ENCODE data around the gene LIG1. TPM values are rescaled to one million over a fixed set of nuclear protein-coding genes. Genes with fewer than 3 reads are reported as not detected.
A peak's percentile ranks its signal among the peaks of the same experiment; 100 is the strongest.

LIG1 gene
- total and polyA plus RNA-seq, 7 donors: 4.3 to 41.6 (median 11.4) TPM

DNA sequence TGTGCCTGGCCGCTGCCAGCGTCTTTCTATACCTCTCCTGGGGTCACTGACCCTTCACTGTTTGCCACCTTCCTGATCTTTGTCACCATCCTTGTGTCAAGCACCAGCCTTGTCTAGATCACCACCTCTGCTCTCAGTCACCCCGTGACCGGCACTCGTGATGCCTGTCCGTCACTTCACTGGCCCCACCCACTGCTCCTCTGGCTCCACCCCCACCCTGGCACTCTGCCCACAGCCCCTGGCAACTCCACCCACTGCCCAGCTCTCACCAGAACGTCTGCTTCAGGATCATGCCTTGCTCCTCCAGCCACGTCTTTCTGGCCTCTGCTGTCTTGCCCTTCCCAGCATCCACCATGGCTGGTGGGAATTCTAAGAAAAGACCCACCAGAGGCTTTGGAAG, 34.7 kb downstream of the LIG1 start:
- H3K4me1 ChIP-seq: no peaks in the 10 kb centered on the region
- H3K27me3 ChIP-seq: no peaks in the 10 kb centered on the region
- TF ChIP-seq POLR2AphosphoS5 (IDR thresholded peaks at IDR 0.05): no peak
- no peak for TF ChIP-seq POLR2A (IDR thresholded peaks at IDR 0.05)
- TF ChIP-seq EP300 (IDR thresholded peaks at IDR 0.05): no peak
- TF ChIP-seq, protein P1, sequence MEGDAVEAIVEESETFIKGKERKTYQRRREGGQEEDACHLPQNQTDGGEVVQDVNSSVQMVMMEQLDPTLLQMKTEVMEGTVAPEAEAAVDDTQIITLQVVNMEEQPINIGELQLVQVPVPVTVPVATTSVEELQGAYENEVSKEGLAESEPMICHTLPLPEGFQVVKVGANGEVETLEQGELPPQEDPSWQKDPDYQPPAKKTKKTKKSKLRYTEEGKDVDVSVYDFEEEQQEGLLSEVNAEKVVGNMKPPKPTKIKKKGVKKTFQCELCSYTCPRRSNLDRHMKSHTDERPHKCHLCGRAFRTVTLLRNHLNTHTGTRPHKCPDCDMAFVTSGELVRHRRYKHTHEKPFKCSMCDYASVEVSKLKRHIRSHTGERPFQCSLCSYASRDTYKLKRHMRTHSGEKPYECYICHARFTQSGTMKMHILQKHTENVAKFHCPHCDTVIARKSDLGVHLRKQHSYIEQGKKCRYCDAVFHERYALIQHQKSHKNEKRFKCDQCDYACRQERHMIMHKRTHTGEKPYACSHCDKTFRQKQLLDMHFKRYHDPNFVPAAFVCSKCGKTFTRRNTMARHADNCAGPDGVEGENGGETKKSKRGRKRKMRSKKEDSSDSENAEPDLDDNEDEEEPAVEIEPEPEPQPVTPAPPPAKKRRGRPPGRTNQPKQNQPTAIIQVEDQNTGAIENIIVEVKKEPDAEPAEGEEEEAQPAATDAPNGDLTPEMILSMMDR (IDR thresholded peaks at IDR 0.05): no peak
- WGBS, 2 donors: 70 to 81% methylated on average over 8 of the region's 8 CpGs
- no peak for DNase-seq
- intact Hi-C loops (cut with DNase I): no loop called here
- no peaks in the 10 kb centered on the region for H3K9me3 ChIP-seq
- no peak overlapping the region for H3K4me3 ChIP-seq
- H3K27ac ChIP-seq: no peak overlapping the region
- peaks cover 0 to 1% (median 0%) of the 10 kb centered on the region in 4 donors for H3K36me3 ChIP-seq

DNA sequence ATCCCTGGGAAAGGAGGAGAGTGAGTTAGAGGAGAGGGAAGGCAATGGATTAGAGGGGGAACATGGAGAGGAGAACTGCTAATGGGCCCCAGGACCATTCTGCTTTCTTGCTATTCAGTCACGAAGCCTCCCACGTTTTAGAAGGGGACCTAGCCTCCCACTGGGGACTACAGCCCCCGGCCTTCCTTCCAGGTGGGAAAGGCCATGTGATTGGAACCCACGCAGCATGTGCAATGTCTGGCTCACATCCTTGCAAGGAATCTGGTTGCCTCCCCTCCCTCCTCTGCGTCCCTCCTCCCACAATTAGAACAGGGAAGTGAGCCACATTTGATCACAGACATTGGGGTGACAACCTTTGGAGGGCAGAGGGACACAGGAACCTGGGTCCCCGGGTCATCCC, 37.0 kb downstream of the LIG1 start:
- Histone ChIP-seq H3K27me3 (no peaks in the 10 kb centered on the region), H3K4me3 (no peak overlapping the region), H3K4me1 (no peaks in the 10 kb centered on the region), H3K9me3 (no peaks in the 10 kb centered on the region), H3K36me3 (peaks cover 0 to 4% (median 0%) of the 10 kb centered on the region in 4 donors), H3K27ac (no peak overlapping the region)
- intact Hi-C loops (cut with DNase I): no loop called here
- no peak for TF ChIP-seq POLR2A (IDR thresholded peaks at IDR 0.05)
- no peak for TF ChIP-seq POLR2AphosphoS5 (IDR thresholded peaks at IDR 0.05)
- TF ChIP-seq EP300 (IDR thresholded peaks at IDR 0.05): no peak
- TF ChIP-seq, protein P1 (IDR thresholded peaks at IDR 0.05): no peak
- WGBS, 2 donors: 92 to 94% methylated on average over 6 of the region's 6 CpGs
- no peak for DNase-seq

DNA sequence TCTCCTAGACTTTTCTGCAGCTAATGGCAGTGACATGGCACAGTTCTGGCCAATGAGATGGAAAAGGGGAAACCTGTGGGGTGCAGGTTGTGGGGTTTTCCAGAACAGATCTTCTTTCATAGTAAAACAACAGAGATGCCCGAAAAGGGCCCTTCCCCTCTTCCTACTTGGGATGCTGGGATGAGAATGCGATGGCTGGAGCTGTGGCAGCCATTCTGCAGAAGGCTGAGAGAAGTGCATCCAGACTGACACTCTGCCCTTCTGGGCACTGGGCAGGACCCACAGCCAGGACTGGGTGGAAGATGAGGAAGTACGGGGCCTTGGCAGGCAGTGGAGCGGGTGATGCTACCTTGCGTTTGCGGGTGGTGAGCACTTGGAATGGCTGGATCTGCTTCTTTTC, 42.6 kb downstream of the LIG1 start:
- no peaks in the 10 kb centered on the region for H3K9me3 ChIP-seq
- no peak overlapping the region for H3K27ac ChIP-seq
- no peaks in the 10 kb centered on the region for H3K27me3 ChIP-seq
- intact Hi-C loops (cut with DNase I): no loop called here
- H3K4me1 ChIP-seq: no peaks in the 10 kb centered on the region
- H3K4me3 ChIP-seq: no peak overlapping the region
- peaks cover 0 to 6% (median 0%) of the 10 kb centered on the region in 4 donors for H3K36me3 ChIP-seq
- 95 to 97% methylated on average over 6 of the region's 6 CpGs for WGBS, 2 donors
- DNase-seq: no peak
- TF ChIP-seq POLR2AphosphoS5 (IDR thresholded peaks at IDR 0.05) (no peak), POLR2A (IDR thresholded peaks at IDR 0.05) (no peak), EP300 (IDR thresholded peaks at IDR 0.05) (no peak)
- TF ChIP-seq, protein P1 (IDR thresholded peaks at IDR 0.05): no peak

DNA sequence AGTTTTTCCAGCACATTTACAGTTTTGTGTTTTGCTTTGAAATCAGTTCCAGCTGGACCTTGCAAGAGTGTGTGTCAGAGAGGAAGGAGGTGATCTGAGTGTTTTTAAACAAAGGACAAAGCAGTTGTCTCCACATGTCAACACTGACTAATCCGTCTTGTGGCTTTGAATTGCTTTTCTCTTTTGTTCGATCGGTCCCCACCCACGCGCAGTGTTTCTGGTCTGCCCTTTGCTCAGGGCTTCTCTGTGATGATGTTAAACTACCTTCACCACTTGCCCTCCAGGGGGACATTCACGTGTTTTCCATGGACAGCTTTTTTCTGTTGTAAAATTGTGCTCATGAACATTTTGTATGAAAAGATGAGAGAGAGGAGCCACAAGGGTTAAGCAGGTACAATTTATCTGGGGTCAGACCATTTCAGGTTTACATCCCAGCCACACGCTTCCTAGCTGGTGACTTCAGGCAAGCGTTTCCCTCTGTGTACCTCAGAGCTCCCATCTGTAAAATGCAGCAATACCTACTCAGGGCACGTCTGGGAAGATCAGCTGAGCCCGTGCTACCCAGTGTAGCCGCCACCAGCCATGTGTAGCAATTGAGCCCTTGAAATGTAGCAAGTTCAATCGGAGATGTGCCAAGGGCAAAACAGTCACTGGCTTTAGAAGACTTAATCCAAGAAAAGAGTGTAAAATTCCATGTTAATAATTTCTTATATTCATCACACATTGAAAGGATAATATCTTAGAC, 46.1 kb downstream of the LIG1 start:
- no peaks in the 10 kb centered on the region for H3K9me3 ChIP-seq
- TF ChIP-seq POLR2A (IDR thresholded peaks at IDR 0.05): no peak
- no peak for TF ChIP-seq EP300 (IDR thresholded peaks at IDR 0.05)
- no peak for TF ChIP-seq POLR2AphosphoS5 (IDR thresholded peaks at IDR 0.05)
- TF ChIP-seq, protein P1 (IDR thresholded peaks at IDR 0.05): no peak
- no peaks in the 10 kb centered on the region for H3K4me1 ChIP-seq
- peak overlapping the region in 1 of 4 donors; percentile 27 for H3K27ac ChIP-seq
- peaks cover 0 to 3% (median 0%) of the 10 kb centered on the region in 4 donors for H3K36me3 ChIP-seq
- DNase-seq: no peak
- H3K4me3 ChIP-seq: no peak overlapping the region
- no peaks in the 10 kb centered on the region for H3K27me3 ChIP-seq
- intact Hi-C loops (cut with DNase I): no loop called here
- 54 to 75% methylated on average over 12 of the region's 12 CpGs for WGBS, 2 donors

Measured in sigmoid colon (tissue), 7 donors.